D721Med (cell line): ENCODE data around the gene GABBR1.
A peak's percentile ranks its signal among the peaks of the same experiment; 100 is the strongest.

ENCODE experiments used
- DNase-seq: peaks from one replicate; pipeline ENCODE4 v3.0.0; 2011; ENCODE audit warnings: low spot score; ENCODE audit not compliant: insufficient read length
- FAIRE-seq: peaks from 2 replicates; lab custom pipeline; 2011; peaks lifted over from hg19 to GRCh38; lab: Jason Lieb, UNC
- CTCF ChIP-seq: IDR thresholded peaks from 2 replicates; pipeline ENCODE4 v1.5.1; 2012; ENCODE audit warnings: mild to moderate bottlenecking, control low read depth; ENCODE audit not compliant: insufficient read depth; ENCODE audit errors: missing control alignments

Gene GABBR1

GRCh38 chr6:29632789-29633533, at the start of gene GABBR1:
TSS of gene GABBR1 (minus strand) at chr6:29633183. CDS start at chr6:29632385, 798 bp downstream.
- FAIRE-seq: no peak
- no peak for TF ChIP-seq CTCF
- peak; percentile 88 for DNase-seq

GRCh38 chr6:29681811-29682210, 48.8 kb upstream of the GABBR1 start:
- TF ChIP-seq CTCF: no peak
- no peak for DNase-seq
- no peak for FAIRE-seq

GRCh38 chr6:29680904-29681303, 47.9 kb upstream of the GABBR1 start, which contains the start of gene ZFP57:
TSS of gene ZFP57 (minus strand) at chr6:29681152. CDS start at chr6:29677003, 4,149 bp downstream.
- FAIRE-seq: no peak
- DNase-seq: no peak
- TF ChIP-seq CTCF: no peak

- FAIRE-seq (no peak), DNase-seq (no peak)
- no peak for TF ChIP-seq CTCF
These were observed 47.4 kb upstream of the GABBR1 start for GRCh38 chr6:29680416-29680815.

GRCh38 chr6:29679962-29680361, 47.0 kb upstream of the GABBR1 start:
- no peak for TF ChIP-seq CTCF
- no peak for DNase-seq
- no peak for FAIRE-seq

GRCh38 chr6:29678114-29678513, 45.1 kb upstream of the GABBR1 start:
- TF ChIP-seq CTCF: no peak
- no peak for DNase-seq
- FAIRE-seq: no peak

- FAIRE-seq: no peak
- TF ChIP-seq CTCF: no peak
- no peak for DNase-seq
These were observed 44.1 kb upstream of the GABBR1 start for GRCh38 chr6:29676981-29677601.
